GM23338 (cell line): ENCODE results near the gene HIPK1. TPM values are rescaled to one million over a fixed set of nuclear protein-coding genes. Genes with fewer than 3 reads are reported as not detected.

Experiments used
- ATAC-seq: fragments of 200-7000 bp; cut with Tn5 transposase; 3 replicates; pipeline ENCODE4 v1.9.1; 2020
- DNase-seq: peaks from one replicate; pipeline ENCODE4 v3.0.0-alpha.2; 2015; ENCODE audit warnings: low spot score
- H2AFZ ChIP-seq: fragments of 200-600 bp; sonication (generic); 2 replicates; pipeline ENCODE4 v1.8.0; 2016; ENCODE audit warnings: antibody characterized with exemption, mild to moderate bottlenecking, moderate library complexity
- H3F3A ChIP-seq: fragments of 200-600 bp; sonication (generic); replicated peaks from 2 replicates; pipeline ENCODE4 v1.8.0; 2017; ENCODE audit warnings: antibody characterized with exemption, mixed run types, low read depth
- H3K27ac ChIP-seq: fragments of 200-600 bp; sonication (generic); 2 replicates; pipeline ENCODE4 v1.6.1; 2016; ENCODE audit warnings: low read depth
- H3K27me3 ChIP-seq: fragments of 200-600 bp; sonication (generic); 2 replicates; pipeline ENCODE4 v1.8.0; 2016; ENCODE audit warnings: mild to moderate bottlenecking, mixed run types, moderate library complexity; ENCODE audit not compliant: insufficient read depth
- H3K36me3 ChIP-seq: fragments of 200-600 bp; sonication (generic); 2 replicates; pipeline ENCODE4 v1.8.0; 2016; ENCODE audit warnings: mild to moderate bottlenecking; ENCODE audit not compliant: insufficient read depth
- H3K4me1 ChIP-seq: fragments of 200-600 bp; sonication (generic); 2 replicates; pipeline ENCODE4 v1.8.0; 2016; ENCODE audit warnings: mild to moderate bottlenecking, moderate library complexity; ENCODE audit not compliant: insufficient read depth
- H3K4me2 ChIP-seq: fragments of 200-600 bp; sonication (generic); 2 replicates; pipeline ENCODE4 v1.7.1; 2017; ENCODE audit warnings: mixed run types
- H3K4me3 ChIP-seq: fragments of 200-600 bp; sonication (generic); 2 replicates; pipeline ENCODE4 v1.6.1; 2016; ENCODE audit warnings: mixed run types
- H3K79me2 ChIP-seq: fragments of 200-600 bp; sonication (generic); replicated peaks from 2 replicates; pipeline ENCODE4 v1.8.0; 2017; ENCODE audit warnings: mild to moderate bottlenecking; ENCODE audit not compliant: insufficient read depth
- H3K9me2 ChIP-seq: fragments of 200-600 bp; sonication (generic); 2 replicates; pipeline ENCODE4 v1.8.0; 2017; ENCODE audit not compliant: insufficient read depth
- H4K20me1 ChIP-seq: fragments of 200-600 bp; sonication (generic); replicated peaks from 2 replicates; pipeline ENCODE4 v1.8.0; 2017; ENCODE audit warnings: mild to moderate bottlenecking; ENCODE audit not compliant: insufficient read depth
- H3K27ac Mint-ChIP-seq: 2 replicates; pipeline ENCODE4 v1.8.0; 2020; ENCODE audit warnings: inconsistent platforms, mild to moderate bottlenecking, moderate library complexity, mixed read lengths
- H3K27me3 Mint-ChIP-seq: 3 replicates; pipeline ENCODE4 v1.8.0; 2022; ENCODE audit warnings: low read depth, mild to moderate bottlenecking, moderate library complexity, mixed read lengths, inconsistent platforms; ENCODE audit not compliant: insufficient read depth, poor library complexity
- H3K36me3 Mint-ChIP-seq: 3 replicates; pipeline ENCODE4 v1.8.0; 2021; ENCODE audit warnings: low read depth, mild to moderate bottlenecking, inconsistent platforms, moderate library complexity, mixed read lengths
- H3K4me1 Mint-ChIP-seq: 3 replicates; pipeline ENCODE4 v1.8.0; 2020; ENCODE audit warnings: mild to moderate bottlenecking, inconsistent platforms, mixed read lengths
- H3K4me3 Mint-ChIP-seq: 3 replicates; pipeline ENCODE4 v1.8.0; 2021; ENCODE audit warnings: moderate library complexity, mild to moderate bottlenecking, inconsistent platforms, mixed read lengths
- H3K9me3 Mint-ChIP-seq: 3 replicates; pipeline ENCODE4 v1.8.0; 2020; ENCODE audit warnings: moderate library complexity, mild to moderate bottlenecking, inconsistent platforms, mixed read lengths
- CREB1 ChIP-seq: fragments of 250-450 bp; sonication (Bioruptor Pico); IDR thresholded peaks from 2 replicates; pipeline ENCODE4 v1.5.0; 2020; ENCODE audit warnings: low read depth, mild to moderate bottlenecking, moderate library complexity
- ETS1 ChIP-seq: IDR thresholded peaks from 2 replicates; pipeline ENCODE4 v1.6.1; 2016; ENCODE audit warnings: antibody characterized with exemption
- EZH2phosphoT487 ChIP-seq: fragments of 200-600 bp; sonication (generic); IDR thresholded peaks from one replicate; pipeline ENCODE4 v1.8.1; 2018; ENCODE audit warnings: antibody characterized with exemption; ENCODE audit not compliant: unreplicated experiment
- JUNB ChIP-seq: IDR thresholded peaks from one replicate; pipeline ENCODE4 v1.6.1; 2016; ENCODE audit warnings: antibody characterized with exemption; ENCODE audit not compliant: unreplicated experiment
- POLR2AphosphoS5 ChIP-seq: IDR thresholded peaks from 2 replicates; pipeline ENCODE4 v1.6.1; 2016; ENCODE audit warnings: antibody characterized with exemption, low read depth
- REST ChIP-seq: IDR thresholded peaks from one replicate; pipeline ENCODE4 v1.6.1; 2018; ENCODE audit warnings: antibody characterized with exemption; ENCODE audit not compliant: unreplicated experiment
- STAT1 ChIP-seq: IDR thresholded peaks from one replicate; pipeline ENCODE4 v1.6.1; 2016; ENCODE audit warnings: antibody characterized with exemption; ENCODE audit not compliant: unreplicated experiment
- ZNF331 ChIP-seq: fragments of 250-450 bp; sonication (Bioruptor Pico); IDR thresholded peaks from 2 replicates; pipeline ENCODE4 v1.5.0; 2020; ENCODE audit warnings: low read depth, mild to moderate bottlenecking, moderate library complexity
- polyA plus RNA-seq: library from polyadenylated mRNA; unstranded; fragments of >200 nt; fragmentation: Nextera tagmentation; extraction: Ambion mirVana; gene quantifications from 2 replicates; pipeline ENCODE4 v1.2.1, GENCODE V29; 2016
- total RNA-seq: library from RNA; depleted of rRNA; stranded (reverse); fragments of >200 nt; shearing (Covaris generic); gene quantifications from 2 replicates; pipeline ENCODE4 v1.2.3, GENCODE V29; 2014
- TF ChIP-seq, protein P1 (sequence below): fragments of 250-450 bp; sonication (Bioruptor Pico); IDR thresholded peaks from 2 replicates; pipeline ENCODE4 v1.5.0; 2020; ENCODE audit warnings: mild to moderate bottlenecking, moderate library complexity

The HIPK1 gene
- total and polyA plus RNA-seq, 2 experiments from 2014 or later = 14.3 to 47.5 TPM

DNA sequence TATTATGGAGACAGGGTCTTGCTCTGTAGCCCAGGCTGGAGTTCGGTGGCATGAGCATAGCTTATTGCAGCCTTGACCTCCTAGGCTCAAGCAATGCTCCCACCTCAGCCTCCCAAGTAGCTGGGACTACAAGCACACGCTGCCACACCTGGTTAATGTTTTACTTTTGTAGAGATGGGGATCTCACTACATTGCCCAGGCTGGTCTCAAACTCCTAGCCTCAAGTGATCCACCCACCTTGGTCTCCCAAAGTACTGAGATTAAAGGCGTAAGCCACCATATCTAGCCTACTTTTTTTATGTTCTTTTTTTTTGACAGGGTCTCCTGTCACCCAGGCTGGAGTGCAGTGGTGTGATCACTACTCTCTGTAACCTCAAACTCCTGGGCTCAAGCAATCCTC, 35.9 kb upstream of the HIPK1 start (continued):
- TF ChIP-seq, protein P1, sequence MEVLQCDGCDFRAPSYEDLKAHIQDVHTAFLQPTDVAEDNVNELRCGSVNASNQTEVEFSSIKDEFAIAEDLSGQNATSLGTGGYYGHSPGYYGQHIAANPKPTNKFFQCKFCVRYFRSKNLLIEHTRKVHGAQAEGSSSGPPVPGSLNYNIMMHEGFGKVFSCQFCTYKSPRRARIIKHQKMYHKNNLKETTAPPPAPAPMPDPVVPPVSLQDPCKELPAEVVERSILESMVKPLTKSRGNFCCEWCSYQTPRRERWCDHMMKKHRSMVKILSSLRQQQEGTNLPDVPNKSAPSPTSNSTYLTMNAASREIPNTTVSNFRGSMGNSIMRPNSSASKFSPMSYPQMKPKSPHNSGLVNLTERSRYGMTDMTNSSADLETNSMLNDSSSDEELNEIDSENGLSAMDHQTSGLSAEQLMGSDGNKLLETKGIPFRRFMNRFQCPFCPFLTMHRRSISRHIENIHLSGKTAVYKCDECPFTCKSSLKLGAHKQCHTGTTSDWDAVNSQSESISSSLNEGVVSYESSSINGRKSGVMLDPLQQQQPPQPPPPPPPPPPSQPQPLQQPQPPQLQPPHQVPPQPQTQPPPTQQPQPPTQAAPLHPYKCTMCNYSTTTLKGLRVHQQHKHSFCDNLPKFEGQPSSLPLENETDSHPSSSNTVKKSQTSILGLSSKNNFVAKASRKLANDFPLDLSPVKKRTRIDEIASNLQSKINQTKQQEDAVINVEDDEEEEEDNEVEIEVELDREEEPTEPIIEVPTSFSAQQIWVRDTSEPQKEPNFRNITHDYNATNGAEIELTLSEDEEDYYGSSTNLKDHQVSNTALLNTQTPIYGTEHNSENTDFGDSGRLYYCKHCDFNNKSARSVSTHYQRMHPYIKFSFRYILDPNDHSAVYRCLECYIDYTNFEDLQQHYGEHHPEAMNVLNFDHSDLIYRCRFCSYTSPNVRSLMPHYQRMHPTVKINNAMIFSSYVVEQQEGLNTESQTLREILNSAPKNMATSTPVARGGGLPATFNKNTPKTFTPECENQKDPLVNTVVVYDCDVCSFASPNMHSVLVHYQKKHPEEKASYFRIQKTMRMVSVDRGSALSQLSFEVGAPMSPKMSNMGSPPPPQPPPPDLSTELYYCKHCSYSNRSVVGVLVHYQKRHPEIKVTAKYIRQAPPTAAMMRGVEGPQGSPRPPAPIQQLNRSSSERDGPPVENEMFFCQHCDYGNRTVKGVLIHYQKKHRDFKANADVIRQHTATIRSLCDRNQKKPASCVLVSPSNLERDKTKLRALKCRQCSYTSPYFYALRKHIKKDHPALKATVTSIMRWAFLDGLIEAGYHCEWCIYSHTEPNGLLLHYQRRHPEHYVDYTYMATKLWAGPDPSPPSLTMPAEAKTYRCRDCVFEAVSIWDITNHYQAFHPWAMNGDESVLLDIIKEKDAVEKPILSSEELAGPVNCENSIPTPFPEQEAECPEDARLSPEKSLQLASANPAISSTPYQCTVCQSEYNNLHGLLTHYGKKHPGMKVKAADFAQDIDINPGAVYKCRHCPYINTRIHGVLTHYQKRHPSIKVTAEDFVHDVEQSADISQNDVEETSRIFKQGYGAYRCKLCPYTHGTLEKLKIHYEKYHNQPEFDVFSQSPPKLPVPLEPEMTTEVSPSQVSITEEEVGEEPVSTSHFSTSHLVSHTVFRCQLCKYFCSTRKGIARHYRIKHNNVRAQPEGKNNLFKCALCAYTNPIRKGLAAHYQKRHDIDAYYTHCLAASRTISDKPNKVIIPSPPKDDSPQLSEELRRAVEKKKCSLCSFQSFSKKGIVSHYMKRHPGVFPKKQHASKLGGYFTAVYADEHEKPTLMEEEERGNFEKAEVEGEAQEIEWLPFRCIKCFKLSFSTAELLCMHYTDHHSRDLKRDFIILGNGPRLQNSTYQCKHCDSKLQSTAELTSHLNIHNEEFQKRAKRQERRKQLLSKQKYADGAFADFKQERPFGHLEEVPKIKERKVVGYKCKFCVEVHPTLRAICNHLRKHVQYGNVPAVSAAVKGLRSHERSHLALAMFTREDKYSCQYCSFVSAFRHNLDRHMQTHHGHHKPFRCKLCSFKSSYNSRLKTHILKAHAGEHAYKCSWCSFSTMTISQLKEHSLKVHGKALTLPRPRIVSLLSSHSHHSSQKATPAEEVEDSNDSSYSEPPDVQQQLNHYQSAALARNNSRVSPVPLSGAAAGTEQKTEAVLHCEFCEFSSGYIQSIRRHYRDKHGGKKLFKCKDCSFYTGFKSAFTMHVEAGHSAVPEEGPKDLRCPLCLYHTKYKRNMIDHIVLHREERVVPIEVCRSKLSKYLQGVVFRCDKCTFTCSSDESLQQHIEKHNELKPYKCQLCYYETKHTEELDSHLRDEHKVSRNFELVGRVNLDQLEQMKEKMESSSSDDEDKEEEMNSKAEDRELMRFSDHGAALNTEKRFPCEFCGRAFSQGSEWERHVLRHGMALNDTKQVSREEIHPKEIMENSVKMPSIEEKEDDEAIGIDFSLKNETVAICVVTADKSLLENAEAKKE (CRISPR knock-in tag) = no peak
- TF ChIP-seq REST (no peak), ZNF331 (CRISPR knock-in tag) (no peak)

DNA sequence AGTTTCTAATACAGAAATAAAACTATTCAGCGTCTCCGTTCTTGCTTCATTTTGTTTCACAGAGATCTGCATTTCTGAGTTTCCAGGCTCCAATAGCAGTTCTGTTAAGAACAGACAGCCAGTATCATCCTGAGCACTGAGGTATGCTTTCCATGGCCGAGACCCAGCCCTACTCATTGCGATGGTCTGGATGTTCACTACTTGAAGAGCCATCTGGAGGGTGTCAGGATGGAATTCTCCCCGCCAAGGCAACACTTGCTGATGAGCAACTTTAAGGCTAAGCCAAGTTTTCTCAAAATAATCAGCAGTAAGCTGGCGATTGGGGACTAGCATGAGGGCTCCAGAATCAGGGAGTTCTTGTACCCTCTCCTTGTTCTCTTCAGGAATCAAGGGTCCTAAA, 34.0 kb upstream of the HIPK1 start:
- Mint-ChIP-seq H3K27me3 (no peaks in the 10 kb centered on the region), H3K27ac (no peak overlapping the region), H3K36me3 (peaks cover 10% of the 10 kb centered on the region; the same call in 1 of the 3 replicates), H3K4me1 (no peaks in the 10 kb centered on the region), H3K9me3 (no peaks in the 10 kb centered on the region), H3K4me3 (no peak overlapping the region)
- Histone ChIP-seq H3K79me2 (no peaks in the 10 kb centered on the region), H3K27me3 (no peaks in the 10 kb centered on the region), H3F3A (no peaks in the 10 kb centered on the region), H4K20me1 (no peaks in the 10 kb centered on the region), H3K27ac (no peak overlapping the region), H3K4me1 (no peaks in the 10 kb centered on the region), H3K4me3 (no peak overlapping the region), H3K9me2 (no peaks in the 10 kb centered on the region), H3K36me3 (no peaks in the 10 kb centered on the region), H2AFZ (no peak overlapping the region), H3K4me2 (no peak overlapping the region)
- ATAC-seq = no peak
- no peak for DNase-seq
- no peak for TF ChIP-seq STAT1
- no peak for TF ChIP-seq CREB1 (CRISPR knock-in tag)
- TF ChIP-seq EZH2phosphoT487 = no peak
- TF ChIP-seq JUNB = no peak
- TF ChIP-seq ETS1 = no peak
- TF ChIP-seq POLR2AphosphoS5 = no peak
